HUES48 (cell line): ENCODE data around the gene ARIH2.
"Not testable (repeated sequence)": the region's sequence is repeated elsewhere in the genome, so short reads cannot be mapped to it uniquely, and the experiment has no call there.

Experiments used
- H3K27ac ChIP-seq: one replicate; pipeline ENCODE4 v1.7.0; 2013; ENCODE audit warnings: low read depth, low read length, inconsistent platforms
- H3K27me3 ChIP-seq: 2 replicates; pipeline ENCODE4 v1.6.1; 2013; ENCODE audit warnings: mild to moderate bottlenecking, low read length; ENCODE audit not compliant: control insufficient read depth, insufficient read depth
- H3K36me3 ChIP-seq: 2 replicates; pipeline ENCODE4 v1.6.1; 2013; ENCODE audit warnings: low read length; ENCODE audit not compliant: control insufficient read depth, insufficient read depth
- H3K4me1 ChIP-seq: 2 replicates; pipeline ENCODE4 v1.6.1; 2013; ENCODE audit warnings: mild to moderate bottlenecking, low read length; ENCODE audit not compliant: control insufficient read depth, insufficient read depth
- H3K4me3 ChIP-seq: 2 replicates; pipeline ENCODE4 v1.5.1; 2013; ENCODE audit warnings: mild to moderate bottlenecking, low read depth, low read length
- H3K9ac ChIP-seq: 2 replicates; pipeline ENCODE4 v1.6.1; 2013; ENCODE audit warnings: mild to moderate bottlenecking, low read depth, low read length, moderate library complexity
- H3K9me3 ChIP-seq: 2 replicates; pipeline ENCODE4 v1.6.1; 2013; ENCODE audit warnings: low read length; ENCODE audit not compliant: control insufficient read depth, insufficient read depth

ARIH2 gene

DNA sequence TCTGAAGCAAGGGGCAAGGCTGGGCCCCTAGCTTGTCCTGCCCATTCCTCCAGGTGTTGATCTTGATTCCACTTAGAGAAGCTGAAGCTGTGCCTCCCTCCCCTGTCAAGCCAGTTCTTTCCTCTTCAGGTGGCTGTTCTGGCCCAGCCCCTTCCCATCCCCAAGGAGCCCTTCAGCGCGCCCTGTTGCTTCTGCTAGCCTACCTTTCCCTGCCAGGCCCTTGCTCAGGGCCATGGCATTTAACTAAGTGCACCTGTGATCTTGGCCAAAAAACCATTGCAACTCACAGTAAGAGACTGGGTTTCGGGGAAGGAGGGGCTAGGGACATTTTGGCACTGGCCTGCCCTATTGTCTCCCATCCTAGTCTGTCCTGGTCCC lies 86.7 kb downstream of the ARIH2 start:
- Histone ChIP-seq H3K4me3 (no peak overlapping the region), H3K9ac (no peak overlapping the region), H3K4me1 (peaks cover 16% of the 10 kb centered on the region), H3K9me3 (no peaks in the 10 kb centered on the region), H3K27ac (no peak overlapping the region), H3K36me3 (peaks cover 5% of the 10 kb centered on the region; the same call in 1 of the 2 replicates), H3K27me3 (no peaks in the 10 kb centered on the region; the same call in 1 of the 2 replicates)

DNA sequence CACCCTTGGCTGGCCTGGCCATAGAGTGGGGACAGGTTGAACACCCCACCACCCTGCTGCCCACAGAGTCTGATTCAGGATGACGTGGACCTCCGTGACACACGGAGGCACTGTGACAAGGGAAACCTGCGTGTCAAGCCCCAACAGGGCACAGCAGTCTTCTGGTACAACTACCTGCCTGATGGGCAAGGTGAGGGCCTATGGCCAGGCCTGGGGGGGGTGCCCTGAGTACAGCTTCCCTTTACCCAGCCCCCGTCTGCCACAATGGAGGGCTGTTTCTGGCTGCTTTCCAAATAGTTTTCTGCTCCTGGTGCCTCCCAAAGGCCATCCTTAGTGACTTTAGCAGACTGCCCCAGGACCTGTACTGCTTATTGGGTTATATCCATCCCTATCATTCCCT lies 87.4 kb downstream of the ARIH2 start:
- H3K36me3 ChIP-seq, result peaks cover 5% of the 10 kb centered on the region; the same call in 1 of the 2 replicates
- peaks cover 12% of the 10 kb centered on the region for H3K4me1 ChIP-seq
- peak overlapping the region; percentile 32 for H3K27ac ChIP-seq
- peak overlapping the region; percentile 98; the same call in 1 of the 2 replicates for H3K4me3 ChIP-seq
- H3K9me3 ChIP-seq, result no peaks in the 10 kb centered on the region
- H3K27me3 ChIP-seq, result no peaks in the 10 kb centered on the region; the same call in 1 of the 2 replicates
- no peak overlapping the region for H3K9ac ChIP-seq

DNA sequence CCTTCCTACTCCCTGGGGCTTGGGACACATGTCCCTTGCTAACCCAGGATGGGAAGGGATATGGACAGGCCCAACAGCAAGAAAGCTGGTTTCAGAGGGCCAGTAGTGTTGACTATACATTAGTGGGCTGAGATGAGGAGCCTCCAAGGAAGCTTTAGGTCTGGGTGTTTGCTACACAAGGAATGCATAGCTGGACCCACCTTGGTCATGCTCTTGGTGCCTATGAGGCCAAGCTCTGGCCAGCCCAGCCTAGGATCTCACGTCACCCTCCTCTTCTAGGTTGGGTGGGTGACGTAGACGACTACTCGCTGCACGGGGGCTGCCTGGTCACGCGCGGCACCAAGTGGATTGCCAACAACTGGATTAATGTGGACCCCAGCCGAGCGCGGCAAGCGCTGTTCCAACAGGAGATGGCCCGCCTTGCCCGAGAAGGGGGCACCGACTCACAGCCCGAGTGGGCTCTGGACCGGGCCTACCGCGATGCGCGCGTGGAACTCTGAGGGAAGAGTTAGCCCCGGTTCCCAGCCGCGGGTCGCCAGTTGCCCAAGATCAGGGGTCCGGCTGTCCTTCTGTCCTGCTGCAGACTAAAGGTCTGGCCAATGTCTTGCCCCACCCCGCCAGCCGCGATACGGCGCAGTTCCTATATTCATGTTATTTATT lies 87.9 kb downstream of the ARIH2 start:
- Histone ChIP-seq H3K27ac (peak overlapping the region; percentile 48), H3K9me3 (no peaks in the 10 kb centered on the region), H3K4me1 (peaks cover 12% of the 10 kb centered on the region), H3K27me3 (no peaks in the 10 kb centered on the region; the same call in 1 of the 2 replicates), H3K9ac (peak overlapping the region; percentile 71), H3K36me3 (peaks cover 10% of the 10 kb centered on the region), H3K4me3 (peak overlapping the region; percentile 98)

DNA sequence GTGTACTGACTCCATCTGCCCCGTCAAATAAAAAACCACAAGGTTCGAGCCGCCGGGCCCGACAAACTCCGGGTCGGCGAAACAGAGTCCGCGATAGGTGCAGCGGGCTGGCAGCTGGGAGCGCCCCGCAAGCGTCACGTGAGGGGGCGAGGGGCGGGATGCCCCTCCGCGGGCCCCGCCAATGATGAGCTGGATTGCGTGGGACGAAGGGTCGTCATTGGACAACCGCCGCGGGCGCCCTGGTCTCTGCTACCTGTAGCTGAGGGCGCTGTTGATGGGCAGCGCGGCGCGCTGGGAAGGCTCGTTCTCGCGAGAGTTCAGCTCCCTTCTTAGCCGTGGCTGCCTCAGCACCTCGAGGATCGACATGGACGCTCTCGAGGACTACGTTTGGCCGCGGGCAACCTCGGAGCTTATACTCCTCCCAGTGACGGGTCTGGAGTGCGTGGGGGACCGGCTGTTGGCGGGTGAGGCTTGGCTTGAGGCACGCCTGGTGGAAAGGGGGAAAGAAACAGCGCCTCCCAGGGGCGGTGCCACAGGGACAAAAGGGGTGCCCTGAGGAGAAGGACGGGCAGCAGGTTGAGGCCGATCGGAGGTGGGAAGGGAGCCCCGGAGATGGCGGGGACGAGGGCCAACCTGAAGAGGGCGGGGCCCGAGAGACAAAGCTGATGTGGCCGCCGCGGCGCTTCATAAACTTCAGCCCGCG lies 88.6 kb downstream of the ARIH2 start, which contains the start of gene WDR6:
Gene WDR6, plus strand, starts transcription at position 324 of the 703 bp plus-strand sequence. Its CDS starts 41 bp downstream, at position 365.
- H3K4me1 ChIP-seq, result peaks cover 12% of the 10 kb centered on the region

DNA sequence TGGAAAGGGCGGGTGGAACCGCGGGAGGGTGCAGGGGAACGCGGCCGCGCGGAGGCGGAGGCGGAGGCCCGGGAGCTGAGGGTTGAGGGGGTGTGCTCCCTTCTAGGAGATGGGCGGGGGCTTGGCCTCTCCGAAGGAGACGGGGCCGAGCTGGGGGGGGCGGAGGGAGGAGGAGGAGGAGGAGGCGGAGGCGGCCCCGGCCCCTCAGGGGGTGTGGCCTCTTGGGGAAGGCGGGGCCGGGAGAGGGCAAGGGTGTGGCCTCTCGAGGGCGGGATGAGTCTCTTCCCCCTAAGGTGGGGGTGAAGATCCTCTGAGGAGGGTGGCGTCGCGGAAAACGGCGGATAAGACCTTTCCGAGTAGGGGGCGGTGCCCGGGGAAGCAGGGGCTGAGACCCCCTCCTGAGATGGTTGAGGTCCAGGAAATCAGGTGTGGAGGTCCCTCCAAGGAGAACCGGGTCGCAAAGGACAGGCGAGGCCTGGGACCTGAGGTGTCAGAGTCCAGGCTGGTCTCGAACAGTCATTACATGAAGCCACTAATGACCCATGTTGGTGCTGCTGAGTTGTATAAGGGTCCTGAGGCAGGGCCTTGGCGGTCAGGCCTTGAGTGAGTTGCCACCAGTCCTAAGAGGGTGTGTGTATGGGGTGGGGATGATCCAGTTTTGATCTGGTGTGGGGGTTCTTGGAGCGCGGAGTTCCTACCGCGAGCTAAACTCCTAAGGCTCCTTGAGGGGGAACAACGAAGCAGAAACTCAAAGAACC lies 89.3 kb downstream of the ARIH2 start:
- peaks cover 12% of the 10 kb centered on the region for H3K4me1 ChIP-seq
- peak overlapping the region; percentile 98 for H3K4me3 ChIP-seq
- peak overlapping the region; percentile 99 for H3K9ac ChIP-seq
- H3K27ac ChIP-seq, result peak overlapping the region; percentile 99
- H3K9me3 ChIP-seq, result no peaks in the 10 kb centered on the region
- H3K36me3 ChIP-seq, result peaks cover 25% of the 10 kb centered on the region
- no peaks in the 10 kb centered on the region; the same call in 1 of the 2 replicates for H3K27me3 ChIP-seq

More for the DNA sequence above, 88.6 kb downstream of the ARIH2 start, which contains the start of gene WDR6:
- H3K27me3 ChIP-seq, result no peaks in the 10 kb centered on the region; the same call in 1 of the 2 replicates
- no peaks in the 10 kb centered on the region for H3K9me3 ChIP-seq
- H3K9ac ChIP-seq, result peak within 1 kb of the TSS; percentile 99
- H3K36me3 ChIP-seq, result peaks cover 17% of the 10 kb centered on the region
- H3K4me3 ChIP-seq, result peak within 1 kb of the TSS; percentile 98
- H3K27ac ChIP-seq, result peak within 1 kb of the TSS; percentile 99

DNA sequence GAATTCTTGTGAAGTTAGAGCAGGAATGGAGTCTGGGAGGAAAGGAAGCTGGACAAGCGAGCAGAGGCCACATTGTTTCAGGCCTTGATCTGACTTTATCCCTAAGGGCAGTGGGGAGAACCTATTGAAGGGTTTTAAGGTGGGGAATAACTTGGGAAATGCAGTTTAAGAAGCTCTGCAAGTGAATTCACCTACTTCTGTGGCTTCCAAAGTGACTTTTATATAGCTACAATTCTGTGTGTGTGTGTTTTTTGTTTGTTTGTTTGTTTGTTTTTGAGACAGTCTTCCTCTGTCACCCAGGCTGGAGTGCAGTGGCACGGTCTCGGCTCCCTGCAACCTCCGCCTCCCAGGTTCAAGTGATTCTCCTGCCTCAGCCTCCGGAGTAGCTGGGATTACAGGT lies 90.0 kb downstream of the ARIH2 start:
- not testable (repeated sequence) for H3K27me3 ChIP-seq, H3K9ac ChIP-seq, H3K27ac ChIP-seq, H3K9me3 ChIP-seq
- Histone ChIP-seq H3K4me3 (peak overlapping the region; percentile 98), H3K4me1 (peaks cover 12% of the 10 kb centered on the region), H3K36me3 (peaks cover 31% of the 10 kb centered on the region)

DNA sequence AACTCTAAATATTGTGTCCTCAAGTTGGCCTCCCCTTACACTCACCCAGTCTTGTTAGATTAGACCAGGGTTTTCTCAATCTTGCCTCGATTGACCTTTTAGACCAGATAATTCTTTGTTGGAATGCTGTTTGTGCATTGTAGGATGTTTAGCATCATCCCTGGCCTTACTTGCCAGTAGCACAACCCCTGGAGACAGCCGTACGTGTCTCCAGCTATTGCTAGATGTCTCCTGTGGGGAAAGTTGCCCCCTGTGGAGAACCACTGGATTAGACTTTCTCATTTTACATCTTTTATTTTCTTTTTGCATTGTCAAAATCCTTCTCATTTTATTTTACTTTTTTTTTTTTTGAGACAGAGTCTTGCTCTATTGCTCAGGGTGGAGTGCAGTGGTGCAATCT lies 90.8 kb downstream of the ARIH2 start:
- no peak overlapping the region for H3K4me3 ChIP-seq
- peaks cover 39% of the 10 kb centered on the region for H3K36me3 ChIP-seq
- peaks cover 12% of the 10 kb centered on the region for H3K4me1 ChIP-seq
- no peak overlapping the region for H3K27ac ChIP-seq
- H3K27me3 ChIP-seq, result no peaks in the 10 kb centered on the region; the same call in 1 of the 2 replicates
- no peaks in the 10 kb centered on the region for H3K9me3 ChIP-seq
- H3K9ac ChIP-seq, result no peak overlapping the region

DNA sequence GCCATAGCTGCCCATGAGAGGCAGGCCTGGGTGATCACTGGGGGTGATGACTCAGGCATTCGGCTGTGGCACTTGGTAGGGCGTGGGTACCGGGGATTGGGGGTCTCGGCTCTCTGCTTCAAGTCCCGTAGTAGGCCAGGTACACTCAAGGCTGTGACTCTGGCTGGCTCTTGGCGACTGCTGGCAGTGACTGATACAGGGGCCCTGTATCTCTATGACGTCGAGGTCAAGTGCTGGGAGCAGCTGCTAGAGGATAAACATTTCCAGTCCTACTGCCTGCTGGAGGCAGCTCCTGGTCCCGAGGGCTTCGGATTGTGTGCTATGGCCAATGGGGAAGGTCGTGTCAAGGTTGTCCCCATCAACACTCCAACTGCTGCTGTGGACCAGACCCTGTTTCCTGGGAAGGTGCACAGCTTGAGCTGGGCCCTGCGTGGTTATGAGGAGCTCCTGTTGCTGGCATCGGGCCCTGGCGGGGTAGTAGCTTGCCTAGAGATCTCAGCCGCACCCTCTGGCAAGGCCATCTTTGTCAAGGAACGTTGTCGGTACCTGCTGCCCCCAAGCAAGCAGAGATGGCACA lies 93.9 kb downstream of the ARIH2 start:
- H3K36me3 ChIP-seq, result peaks cover 61% of the 10 kb centered on the region
- H3K4me3 ChIP-seq, result no peak overlapping the region
- no peaks in the 10 kb centered on the region for H3K27me3 ChIP-seq
- no peak overlapping the region for H3K27ac ChIP-seq
- peaks cover 11% of the 10 kb centered on the region for H3K4me1 ChIP-seq
- no peak overlapping the region for H3K9ac ChIP-seq
- H3K9me3 ChIP-seq, result no peaks in the 10 kb centered on the region

DNA sequence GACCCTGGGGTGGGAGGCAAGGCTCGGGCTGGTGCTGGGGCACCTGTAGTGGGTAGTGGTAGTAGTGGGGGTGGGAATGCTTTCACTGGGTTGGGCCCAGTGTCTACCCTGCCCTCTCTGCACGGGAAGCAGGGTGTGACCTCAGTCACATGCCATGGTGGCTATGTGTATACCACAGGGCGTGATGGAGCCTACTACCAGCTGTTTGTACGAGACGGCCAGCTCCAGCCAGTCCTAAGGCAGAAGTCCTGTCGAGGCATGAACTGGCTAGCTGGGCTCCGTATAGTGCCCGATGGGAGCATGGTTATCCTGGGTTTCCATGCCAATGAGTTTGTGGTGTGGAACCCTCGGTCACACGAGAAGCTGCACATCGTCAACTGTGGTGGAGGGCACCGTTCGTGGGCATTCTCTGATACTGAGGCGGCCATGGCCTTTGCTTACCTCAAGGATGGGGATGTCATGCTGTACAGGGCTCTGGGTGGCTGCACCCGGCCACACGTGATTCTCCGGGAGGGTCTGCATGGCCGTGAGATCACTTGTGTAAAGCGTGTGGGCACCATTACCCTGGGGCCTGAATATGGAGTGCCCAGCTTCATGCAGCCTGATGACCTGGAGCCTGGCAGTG lies 94.6 kb downstream of the ARIH2 start:
- Histone ChIP-seq H3K27ac (no peak overlapping the region), H3K4me3 (no peak overlapping the region), H3K27me3 (no peaks in the 10 kb centered on the region), H3K4me1 (peaks cover 9% of the 10 kb centered on the region), H3K9me3 (no peaks in the 10 kb centered on the region), H3K36me3 (peaks cover 61% of the 10 kb centered on the region), H3K9ac (no peak overlapping the region)
